VCaP (cell line): ENCODE results near the gene CACNA1I.

Experiments
- H3K27ac ChIP-seq: fragments of 450-650 bp; 2 replicates; pipeline ENCODE4 v1.5.1; 2017
- CTCF ChIP-seq: fragments of 450-650 bp; conservative IDR thresholded peaks from 2 replicates; pipeline ENCODE4 v1.5.1; 2017; ENCODE audit warnings: mild to moderate bottlenecking, moderate library complexity

The CACNA1I gene

GRCh38 chr22:39718921-39719475 lies 148.4 kb downstream of the CACNA1I start:
- no peak overlapping the region for H3K27ac ChIP-seq
- TF ChIP-seq CTCF = no peak

GRCh38 chr22:39719559-39720450 lies 149.3 kb downstream of the CACNA1I start:
- no peak overlapping the region for H3K27ac ChIP-seq
- no peak for TF ChIP-seq CTCF

- H3K27ac ChIP-seq = no peak overlapping the region
- TF ChIP-seq CTCF = no peak
Observed at GRCh38 chr22:39721206-39722031, 150.9 kb downstream of the CACNA1I start.

- TF ChIP-seq CTCF = no peak
Observed at GRCh38 chr22:39722032-39722325, 151.4 kb downstream of the CACNA1I start.

GRCh38 chr22:39722501-39722900 lies 151.9 kb downstream of the CACNA1I start:
- TF ChIP-seq CTCF = no peak

More at GRCh38 chr22:39722032-39722325, 151.4 kb downstream of the CACNA1I start:
- H3K27ac ChIP-seq = no peak overlapping the region

GRCh38 chr22:39723463-39723862 lies 152.9 kb downstream of the CACNA1I start:
- H3K27ac ChIP-seq = no peak overlapping the region
- no peak for TF ChIP-seq CTCF

More at GRCh38 chr22:39722501-39722900, 151.9 kb downstream of the CACNA1I start:
- H3K27ac ChIP-seq = no peak overlapping the region

GRCh38 chr22:39723899-39724351 lies 153.4 kb downstream of the CACNA1I start:
- TF ChIP-seq CTCF = no peak
- no peak overlapping the region for H3K27ac ChIP-seq
